ENCODE results near the gene LCT. TPM values are rescaled to one million over a fixed set of nuclear protein-coding genes. Genes with fewer than 3 reads are reported as not detected.

LCT gene
- total and polyA plus RNA-seq, 2 of the 13 experiments (the other 11 are each of a cell fraction or from before 2014, with no cell fraction given) = not detected

- intact Hi-C loops (cut with micrococcal nuclease; ENCODE audit: unreplicated experiment) = no loop called here
- BruUV-seq (replicated peaks) = no TSS peak
- Histone ChIP-seq H3K9ac (ENCODE audit: insufficient read depth, low read depth, low read length) (no peak overlapping the region), H3K9me3 (ENCODE audit: low read length) (no peaks in the 10 kb centered on the region), H3K4me3 (replicated peaks in 1 of 3; ENCODE audit: insufficient read depth in 1 of 3, low read depth in 2 of 3, low read length in 3 of 3) (no peak overlapping the region), H3K79me2 (ENCODE audit: insufficient read depth, low read length) (no peaks in the 10 kb centered on the region), H4K20me1 (ENCODE audit: insufficient read depth, low read length) (no peaks in the 10 kb centered on the region), H3K4me2 (ENCODE audit: low read depth, low read length) (no peak overlapping the region), H2AFZ (ENCODE audit: low read length) (no peak overlapping the region), H3K4me1 (ENCODE audit: insufficient read depth, low read length) (no peaks in the 10 kb centered on the region), H3K27ac (ENCODE audit: extremely low read length, insufficient read depth, low read length) (no peak overlapping the region), H3K27me3 (ENCODE audit: control insufficient read depth in 1 of 2, insufficient read depth in 2 of 2, low read length in 2 of 2) (no peaks in the 10 kb centered on the region), H3K36me3 (replicated peaks in 1 of 2; ENCODE audit: control insufficient read depth in 1 of 2, insufficient read depth in 2 of 2, low read length in 2 of 2) (no peaks in the 10 kb centered on the region)
- POLR2A ChIA-PET = no interaction called here
- FAIRE-seq (no peak), DNase-seq (ENCODE audit: low spot score) (no peak), ATAC-seq (peak; percentile 4; the same call in 1 of the 3 replicates)
- WGBS (ENCODE audit: low lambda C conversion rate) = 49% methylated on average over 6 of the region's 7 CpGs
- CTCF ChIA-PET (ENCODE audit: low intra/inter-chr PET ratio, low total read pairs) = no interaction called here
- in situ Hi-C loops (cut with HindIII; ENCODE audit: extremely low pct_ligation_motif_present, low pct_unique_long_range_greater_than_20kb) = loop anchor here (10.0 kb wide), 1 partner anchor 798 kb away; no protein-coding TSS in a partner anchor
- no peak for TF ChIP-seq ZNF883 (CRISPR knock-in tag; IDR thresholded peaks at IDR 0.05; ENCODE audit: not compliant biosample characterization)
- TF ChIP-seq NFIB (CRISPR knock-in tag; IDR thresholded peaks at IDR 0.05; ENCODE audit: borderline replicate concordance) = no peak
- no peak for TF ChIP-seq MBD4 (IDR thresholded peaks at IDR 0.05; ENCODE audit: borderline replicate concordance, low read length)
- no peak for TF ChIP-seq ZSCAN30 (CRISPR knock-in tag; IDR thresholded peaks at IDR 0.05)
- no peak for TF ChIP-seq NR0B2 (CRISPR knock-in tag; IDR thresholded peaks at IDR 0.05)
- TF ChIP-seq ZKSCAN1 (IDR thresholded peaks at IDR 0.05; ENCODE audit: low read length) = no peak
- no peak for TF ChIP-seq ZNF30 (CRISPR knock-in tag; IDR thresholded peaks at IDR 0.05)
- no peak for TF ChIP-seq ZNF850 (CRISPR knock-in tag; conservative IDR thresholded peaks at IDR 0.05)
- no peak for TF ChIP-seq ZNF280B (CRISPR knock-in tag; IDR thresholded peaks at IDR 0.05; ENCODE audit: borderline replicate concordance)
- no peak for TF ChIP-seq MLLT10 (CRISPR knock-in tag; IDR thresholded peaks at IDR 0.05)
Measured at GRCh38 chr2:135792401-135793150, 44.4 kb downstream of the LCT start.

Measured in HepG2 (cell line).